ENCODE measurements around the gene SPPL3.

The SPPL3 gene

DNA sequence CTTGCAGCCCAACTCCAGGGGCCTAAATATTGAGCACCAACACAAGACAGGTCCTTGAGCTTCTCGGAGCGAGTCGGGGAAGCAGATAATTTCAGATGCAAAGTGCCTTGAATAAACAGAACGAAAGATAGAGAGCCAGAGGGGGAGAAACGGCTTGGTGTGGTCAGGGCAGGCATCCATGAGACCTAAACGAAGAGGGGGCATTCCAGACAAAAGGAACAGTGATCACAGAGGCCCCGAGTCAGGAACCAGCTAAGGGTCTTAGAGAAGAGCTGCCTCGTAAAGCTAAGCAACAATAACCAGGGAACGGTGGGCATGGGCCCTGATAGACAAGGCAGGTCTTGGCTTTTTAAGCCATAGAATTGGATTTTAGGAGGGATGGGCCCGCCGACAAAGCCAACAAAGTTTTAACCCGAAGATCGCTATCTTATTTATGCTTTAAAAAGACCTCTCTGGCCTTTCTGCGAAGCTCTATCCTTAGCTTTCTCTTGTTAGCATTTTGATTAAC lies 179.0 kb downstream of the SPPL3 start:
- DNase-seq (ENCODE audit: extremely low read depth, insufficient read length), result no peak
- Histone ChIP-seq H3K36me3 (ENCODE audit: control insufficient read depth, insufficient read depth, low read length) (peaks cover 17% of the 10 kb centered on the region), H3K27me3 (replicated peaks; ENCODE audit: control insufficient read depth, insufficient read depth, low read length) (no peaks in the 10 kb centered on the region), H3K4me3 (replicated peaks; ENCODE audit: low read depth, low read length) (peak overlapping the region; percentile 66)
- TF ChIP-seq, protein P1, sequence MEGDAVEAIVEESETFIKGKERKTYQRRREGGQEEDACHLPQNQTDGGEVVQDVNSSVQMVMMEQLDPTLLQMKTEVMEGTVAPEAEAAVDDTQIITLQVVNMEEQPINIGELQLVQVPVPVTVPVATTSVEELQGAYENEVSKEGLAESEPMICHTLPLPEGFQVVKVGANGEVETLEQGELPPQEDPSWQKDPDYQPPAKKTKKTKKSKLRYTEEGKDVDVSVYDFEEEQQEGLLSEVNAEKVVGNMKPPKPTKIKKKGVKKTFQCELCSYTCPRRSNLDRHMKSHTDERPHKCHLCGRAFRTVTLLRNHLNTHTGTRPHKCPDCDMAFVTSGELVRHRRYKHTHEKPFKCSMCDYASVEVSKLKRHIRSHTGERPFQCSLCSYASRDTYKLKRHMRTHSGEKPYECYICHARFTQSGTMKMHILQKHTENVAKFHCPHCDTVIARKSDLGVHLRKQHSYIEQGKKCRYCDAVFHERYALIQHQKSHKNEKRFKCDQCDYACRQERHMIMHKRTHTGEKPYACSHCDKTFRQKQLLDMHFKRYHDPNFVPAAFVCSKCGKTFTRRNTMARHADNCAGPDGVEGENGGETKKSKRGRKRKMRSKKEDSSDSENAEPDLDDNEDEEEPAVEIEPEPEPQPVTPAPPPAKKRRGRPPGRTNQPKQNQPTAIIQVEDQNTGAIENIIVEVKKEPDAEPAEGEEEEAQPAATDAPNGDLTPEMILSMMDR (IDR thresholded peaks at IDR 0.05; ENCODE audit: insufficient read depth, low read length, poor library complexity, severe bottlenecking), result no peak

DNA sequence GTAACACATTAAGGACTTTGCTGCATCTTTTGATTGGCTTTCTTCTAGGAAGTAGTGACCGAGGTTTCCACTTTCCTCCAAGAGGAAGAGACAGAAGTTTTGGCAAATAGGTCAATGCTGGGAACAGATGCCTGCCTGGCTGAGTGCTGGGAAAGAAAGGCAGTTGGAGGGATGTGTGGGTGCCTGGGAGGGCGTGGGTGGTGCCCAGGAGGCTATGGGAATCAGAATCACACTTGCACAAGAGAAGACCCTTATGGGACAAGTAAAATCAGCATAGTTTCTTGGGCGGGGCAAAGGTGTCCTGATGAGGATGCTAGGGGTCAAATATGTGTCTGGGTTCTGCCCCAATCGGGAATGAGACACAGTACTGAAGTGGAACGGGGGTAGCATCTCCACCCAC lies 179.4 kb downstream of the SPPL3 start:
- Histone ChIP-seq H3K36me3 (ENCODE audit: control insufficient read depth, insufficient read depth, low read length) (peaks cover 20% of the 10 kb centered on the region), H3K4me3 (replicated peaks; ENCODE audit: low read depth, low read length) (no peak overlapping the region)
- TF ChIP-seq, protein P1 (IDR thresholded peaks at IDR 0.05; ENCODE audit: insufficient read depth, low read length, poor library complexity, severe bottlenecking), result no peak

DNA sequence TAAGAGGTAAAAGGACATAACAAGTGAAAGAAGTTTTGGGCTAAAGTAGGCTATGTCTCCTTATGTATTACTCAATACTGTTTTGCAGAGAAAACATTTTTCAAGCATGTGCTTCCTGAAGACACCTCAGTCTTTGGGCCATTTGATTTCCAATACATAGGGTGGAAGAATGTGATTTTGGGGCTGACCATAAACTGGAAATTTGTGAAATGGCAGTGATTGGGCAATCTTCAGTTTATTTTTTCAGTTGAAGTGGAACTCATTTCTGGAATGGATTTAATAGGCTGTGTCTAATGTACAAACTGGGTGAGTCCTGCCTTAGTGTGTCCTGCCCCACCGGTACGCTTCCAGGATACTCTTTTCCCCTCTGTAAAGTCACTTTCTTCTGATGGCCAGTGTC lies 181.4 kb downstream of the SPPL3 start:
- DNase-seq (ENCODE audit: extremely low read depth, insufficient read length), result no peak
- Histone ChIP-seq H3K27me3 (replicated peaks; ENCODE audit: control insufficient read depth, insufficient read depth, low read length) (no peaks in the 10 kb centered on the region), H3K36me3 (ENCODE audit: control insufficient read depth, insufficient read depth, low read length) (peaks cover 24% of the 10 kb centered on the region), H3K4me3 (replicated peaks; ENCODE audit: low read depth, low read length) (no peak overlapping the region)
- TF ChIP-seq, protein P1 (IDR thresholded peaks at IDR 0.05; ENCODE audit: insufficient read depth, low read length, poor library complexity, severe bottlenecking), result no peak

More for the DNA sequence above, 179.4 kb downstream of the SPPL3 start:
- DNase-seq (ENCODE audit: extremely low read depth, insufficient read length), result no peak
- no peaks in the 10 kb centered on the region for H3K27me3 ChIP-seq (replicated peaks; ENCODE audit: control insufficient read depth, insufficient read depth, low read length)

DNA sequence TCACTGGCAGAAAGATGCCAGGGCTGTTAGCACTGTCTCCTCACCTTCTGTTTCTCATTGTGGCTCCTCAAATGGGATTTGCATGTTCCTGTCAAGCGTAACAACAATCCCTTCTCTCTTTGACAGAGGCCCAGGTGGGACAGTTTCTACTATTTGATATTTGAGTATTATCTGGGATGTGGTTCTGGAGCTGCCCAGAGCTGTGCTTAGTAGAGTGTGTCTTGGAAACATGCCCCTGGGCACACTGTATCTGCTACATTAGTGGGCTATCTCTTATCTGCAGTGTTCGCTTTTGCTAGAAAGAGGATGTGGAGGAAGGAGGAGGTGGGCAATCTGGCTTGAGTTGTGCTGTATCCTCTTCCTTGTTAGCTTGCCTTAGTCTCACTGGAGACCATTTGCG lies 182.3 kb downstream of the SPPL3 start:
- H3K4me3 ChIP-seq (replicated peaks; ENCODE audit: low read depth, low read length), result no peak overlapping the region
- H3K27me3 ChIP-seq (replicated peaks; ENCODE audit: control insufficient read depth, insufficient read depth, low read length), result no peaks in the 10 kb centered on the region
- H3K36me3 ChIP-seq (ENCODE audit: control insufficient read depth, insufficient read depth, low read length), result peaks cover 24% of the 10 kb centered on the region
- DNase-seq (ENCODE audit: extremely low read depth, insufficient read length), result no peak
- TF ChIP-seq, protein P1 (IDR thresholded peaks at IDR 0.05; ENCODE audit: insufficient read depth, low read length, poor library complexity, severe bottlenecking), result no peak

DNA sequence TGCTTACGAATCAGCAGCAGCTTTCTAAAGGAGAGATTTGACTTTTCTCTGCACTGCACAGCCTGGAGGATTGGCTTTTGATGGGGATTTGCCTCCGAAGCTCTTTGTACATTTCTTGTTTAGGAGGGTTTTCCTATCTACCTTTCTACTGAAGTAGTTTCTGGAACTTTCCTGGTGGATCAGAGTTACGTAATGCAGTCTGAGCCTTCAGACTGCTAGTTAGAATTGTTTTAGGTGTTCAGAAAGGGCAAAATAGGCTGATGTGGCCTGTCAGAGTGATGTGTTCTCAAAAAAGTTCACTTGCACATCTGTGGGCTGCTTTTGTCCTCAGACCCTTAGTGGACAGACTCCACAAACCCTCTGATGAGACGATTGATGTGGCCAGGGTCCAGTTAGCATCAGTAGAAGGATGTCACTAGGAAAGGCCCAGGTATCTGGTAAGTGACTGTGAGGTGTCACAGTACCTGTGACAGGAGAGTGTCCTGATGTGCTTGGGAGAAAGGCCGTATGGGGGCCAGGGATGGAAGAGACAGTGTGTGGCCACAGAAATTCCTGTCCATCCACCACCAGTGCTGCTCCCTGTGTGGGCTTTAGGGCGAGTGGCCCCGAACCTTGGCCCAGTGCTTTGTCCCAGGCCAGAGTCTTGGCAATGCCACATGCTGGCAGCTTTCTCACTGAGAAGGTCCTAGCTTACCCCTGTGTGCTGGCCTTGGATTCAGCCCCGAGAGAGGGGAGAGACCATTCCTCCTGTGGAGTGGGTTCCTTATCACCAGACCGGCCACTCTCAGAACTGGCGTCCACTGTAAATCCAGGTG lies 183.0 kb downstream of the SPPL3 start:
- Histone ChIP-seq H3K36me3 (ENCODE audit: control insufficient read depth, insufficient read depth, low read length) (peaks cover 26% of the 10 kb centered on the region), H3K4me3 (replicated peaks; ENCODE audit: low read depth, low read length) (no peak overlapping the region), H3K27me3 (replicated peaks; ENCODE audit: control insufficient read depth, insufficient read depth, low read length) (no peaks in the 10 kb centered on the region)
- no peak for DNase-seq (ENCODE audit: extremely low read depth, insufficient read length)
- TF ChIP-seq, protein P1 (IDR thresholded peaks at IDR 0.05; ENCODE audit: insufficient read depth, low read length, poor library complexity, severe bottlenecking), result no peak
